K562 (cell line): ENCODE data around the gene ADD2. TPM values are rescaled to one million over a fixed set of nuclear protein-coding genes. Genes with fewer than 3 reads are reported as not detected.
A peak's percentile ranks its signal among the peaks of the same experiment; 100 is the strongest.

Experiments used
- ATAC-seq: fragments of 200-7000 bp; cut with Tn5 transposase; 3 replicates; pipeline ENCODE4 v1.9.1; 2020; ENCODE audit warnings: moderate library complexity
- BruUV-seq: library from RNA; stranded (reverse); fragments of 400-500 nt; replicated peaks from 2 replicates; lab custom pipeline; 2021; lab: Mats Ljungman, UMichigan
- CTCF ChIA-PET: fragments of 300-600 bp; formaldehyde crosslinking; extraction: SDS; loops from one replicate; lab custom pipeline; 2021; ENCODE audit warnings: low intra/inter-chr PET ratio; lab: Yijun Ruan, JAX
- POLR2A ChIA-PET: fragments of 300-600, 350-650 bp; sonication (Branson Sonifier 250); formaldehyde crosslinking; extraction: SDS; loops from one replicate; lab custom pipeline; 2021; ENCODE audit warnings: antibody characterized with exemption, inconsistent platforms; lab: Yijun Ruan, JAX
- DNase-seq, 4 experiments: peaks; one replicate each; pipeline versions ENCODE4 v3.0.0 to v3.0.0-alpha.2; 2011 to 2018; ENCODE audit warnings: low spot score in 3 of 4, mixed read lengths in 3 of 4; ENCODE audit errors: extremely low read depth in 1 of 4
- FAIRE-seq: peaks from 2 replicates; lab custom pipeline; 2011; peaks lifted over from hg19 to GRCh38; lab: Jason Lieb, UNC
- H2AFZ ChIP-seq: 2 replicates; pipeline ENCODE4 v1.6.0; 2011; ENCODE audit warnings: low read depth, low read length, control low read depth, inconsistent platforms
- H3K27ac ChIP-seq: fragments of 200-600 bp; 3 replicates; pipeline ENCODE4 v1.8.0; 2011; ENCODE audit warnings: low read depth, mild to moderate bottlenecking, control low read depth, inconsistent platforms, low read length, moderate library complexity, mixed read lengths; ENCODE audit errors: extremely low read depth
- H3K27me3 ChIP-seq, 2 experiments: fragments of 300-600 bp in 1 of 2; 2 replicates in 1 of 2; 3 replicates in 1 of 2; pipeline versions ENCODE4 v1.6.0 to v1.8.0; 2011; ENCODE audit warnings: inconsistent platforms in 2 of 2, low read length in 2 of 2, mild to moderate bottlenecking in 1 of 2, mixed read lengths in 1 of 2, moderate library complexity in 1 of 2; ENCODE audit not compliant: control insufficient read depth in 2 of 2, insufficient read depth in 2 of 2
- H3K36me3 ChIP-seq: fragments of 300-600 bp; 3 replicates; pipeline ENCODE4 v1.8.0; 2011; ENCODE audit warnings: mild to moderate bottlenecking, low read length, inconsistent platforms; ENCODE audit not compliant: control insufficient read depth, insufficient read depth
- H3K4me1 ChIP-seq, 2 experiments: fragments of 200-600 bp in 1 of 2; replicated peaks in 1 of 2; 2 replicates in 1 of 2; 3 replicates in 1 of 2; pipeline versions ENCODE4 v1.5.1 to v1.8.0; 2011; ENCODE audit warnings: inconsistent platforms in 2 of 2, low read length in 2 of 2, mild to moderate bottlenecking in 1 of 2, mixed read lengths in 1 of 2, moderate library complexity in 1 of 2; ENCODE audit not compliant: control insufficient read depth in 2 of 2, insufficient read depth in 2 of 2
- H3K4me2 ChIP-seq: 2 replicates; pipeline ENCODE4 v1.6.1; 2011; ENCODE audit warnings: low read length, control low read depth, inconsistent platforms, mixed read lengths; ENCODE audit not compliant: insufficient read depth
- H3K4me3 ChIP-seq: fragments of 200-600 bp; sonication (generic), shearing (Covaris generic); 2 replicates; pipeline ENCODE4 v1.5.1; 2016; ENCODE audit warnings: control low read depth, inconsistent platforms
- H3K79me2 ChIP-seq: fragments of 200-600 bp; 3 replicates; pipeline ENCODE4 v1.8.0; 2011; ENCODE audit warnings: low read length, inconsistent platforms; ENCODE audit not compliant: control insufficient read depth, insufficient read depth
- H3K9ac ChIP-seq, 2 experiments: 2 replicates each; pipeline versions ENCODE4 v1.6.0 to v1.6.1; 2011; ENCODE audit warnings: low read depth in 2 of 2, low read length in 2 of 2, control low read depth in 1 of 2, inconsistent platforms in 1 of 2, mild to moderate bottlenecking in 1 of 2, mixed read lengths in 1 of 2; ENCODE audit not compliant: insufficient read depth in 1 of 2
- H3K9me1 ChIP-seq: one replicate; pipeline ENCODE4 v1.6.0; 2011; ENCODE audit warnings: inconsistent platforms, mild to moderate bottlenecking, low read length, moderate library complexity; ENCODE audit not compliant: control insufficient read depth, insufficient read depth
- H3K9me3 ChIP-seq: replicated peaks from 2 replicates; pipeline ENCODE4 v1.5.1; 2011; ENCODE audit warnings: low read depth, low read length, inconsistent platforms; ENCODE audit not compliant: control insufficient read depth, insufficient read depth
- H4K20me1 ChIP-seq: replicated peaks from 2 replicates; pipeline ENCODE4 v1.6.1; 2011; ENCODE audit warnings: low read length, inconsistent platforms, mixed read lengths; ENCODE audit not compliant: control insufficient read depth, insufficient read depth
- ARID1B ChIP-seq: fragments of 450-650 bp; IDR thresholded peaks from 2 replicates; pipeline ENCODE4 v1.6.1; 2016; ENCODE audit warnings: antibody characterized with exemption, mild to moderate bottlenecking, inconsistent platforms
- ATF7 ChIP-seq: fragments of 450-650 bp; IDR thresholded peaks from 2 replicates; pipeline ENCODE4 v1.7.1; 2014; ENCODE audit warnings: mild to moderate bottlenecking, moderate library complexity
- CBFA2T3 ChIP-seq: fragments of 450-650 bp; IDR thresholded peaks from 2 replicates; pipeline ENCODE4 v1.6.1; 2017
- CLOCK ChIP-seq: fragments of 250-450 bp; sonication (Bioruptor Pico); IDR thresholded peaks from 2 replicates; pipeline ENCODE4 v1.4.0; 2020; ENCODE audit warnings: mild to moderate bottlenecking, moderate library complexity, borderline replicate concordance
- HOXB6 ChIP-seq: fragments of 250-450 bp; sonication (Bioruptor Pico); IDR thresholded peaks from 2 replicates; pipeline ENCODE4 v1.5.1; 2022; ENCODE audit warnings: mild to moderate bottlenecking, borderline replicate concordance
- IFI16 ChIP-seq: fragments of 250-450 bp; sonication (Bioruptor Pico); IDR thresholded peaks from 2 replicates; pipeline ENCODE4 v2.1.2; 2022; ENCODE audit warnings: mild to moderate bottlenecking, inconsistent platforms
- KAT7 ChIP-seq: sonication (generic); formaldehyde crosslinking; IDR thresholded peaks from 2 replicates; pipeline ENCODE4 v1.8.0; 2022; ENCODE audit warnings: missing genetic modification reagents, mild to moderate bottlenecking, borderline replicate concordance
- KLF10 ChIP-seq: fragments of 250-450 bp; sonication (Bioruptor Pico); IDR thresholded peaks from 2 replicates; pipeline ENCODE4 v1.6.1; 2021; ENCODE audit warnings: matching md5 sums
- NCOR1 ChIP-seq: fragments of 450-650 bp; IDR thresholded peaks from 2 replicates; pipeline ENCODE4 v1.6.1; 2016; ENCODE audit warnings: mild to moderate bottlenecking, moderate library complexity
- SMARCA4 ChIP-seq: fragments of 450-650 bp; IDR thresholded peaks from 2 replicates; pipeline ENCODE4 v1.6.1; 2016
- TEAD4 ChIP-seq, 2 experiments: sonication (generic) in 1 of 2; formaldehyde crosslinking in 1 of 2; IDR thresholded peaks; 2 replicates each; pipeline versions ENCODE4 v1.6.1 to v1.8.0; 2012 to 2022; ENCODE audit warnings: borderline replicate concordance in 1 of 2, inconsistent platforms in 1 of 2, low read length in 1 of 2, mild to moderate bottlenecking in 1 of 2, missing genetic modification reagents in 1 of 2
- WHSC1 ChIP-seq: IDR thresholded peaks from one replicate; pipeline ENCODE4 v1.6.1; 2012; ENCODE audit warnings: low read length, control low read depth, inconsistent platforms
- ZBED1 ChIP-seq: IDR thresholded peaks from 2 replicates; pipeline ENCODE4 v1.6.1; 2014
- ZNF146 ChIP-seq: IDR thresholded peaks from one replicate; pipeline ENCODE4 v1.6.1; 2018; ENCODE audit warnings: missing compliant biosample characterization; ENCODE audit not compliant: unreplicated experiment
- ZNF165 ChIP-seq: fragments of 250-450 bp; sonication (Bioruptor Pico); IDR thresholded peaks from 2 replicates; pipeline ENCODE4 v1.4.0; 2020; ENCODE audit warnings: borderline replicate concordance
- ZNF217 ChIP-seq: sonication (generic); formaldehyde crosslinking; IDR thresholded peaks from 2 replicates; pipeline ENCODE4 v1.8.0; 2022; ENCODE audit warnings: mild to moderate bottlenecking, missing genetic modification reagents
- WGBS: fragments of 100-300 bp; shearing (Covaris generic); methylation state at CpG from one replicate; pipeline ENCODE4 v1.1.6; 2016; ENCODE audit warnings: low coverage, mixed read lengths; ENCODE audit not compliant: insufficient coverage; ENCODE audit errors: missing lambda C conversion rate; 5-methylcytosine and 5-hydroxymethylcytosine counted together
- in situ Hi-C: fragments of 300-500 bp; cut with MboI; formaldehyde crosslinking; loops from 4 replicates; pipeline ENCODE4 v1.15.0; 2018; ENCODE audit warnings: inconsistent platforms, mixed read lengths
- intact Hi-C: fragments of 100-400 bp; cut with micrococcal nuclease; formaldehyde crosslinking; loops from 2 replicates; pipeline ENCODE4 v1.14.2; 2022
- polyA plus RNA-seq, 8 experiments: library from polyadenylated mRNA; depleted of rRNA in 4 of 8; stranded (reverse) in 5 of 8; unstranded in 3 of 8; fragments of >200 nt; fragmentation: Nextera tagmentation in 2 of 8; fragmentation: Illumina TruSeq in 1 of 8; extraction: Ambion mirVana in 2 of 8; extraction: Trizol in 1 of 8; gene quantifications; 2 replicates each; pipeline versions ENCODE4 v1.2.1 to v1.2.3, GENCODE V29; 2011 to 2014; ENCODE audit warnings: inconsistent platforms in 1 of 8, missing spikeins in 1 of 8
- total RNA-seq, 7 experiments: library from RNA; depleted of rRNA in 6 of 7; stranded (reverse); fragments of >200 nt in 6 of 7; fragmentation: Illumina TruSeq in 2 of 7; extraction: Trizol in 2 of 7; gene quantifications; 2 replicates each; pipeline versions ENCODE4 v1.2.1 to v1.2.3, GENCODE V29; 2011 to 2021; ENCODE audit warnings: low replicate concordance in 1 of 7
- TF ChIP-seq, protein P1 (sequence below): fragments of 450-650 bp; formaldehyde crosslinking; IDR thresholded peaks from 2 replicates; pipeline ENCODE4 v1.4.0; 2020; ENCODE audit warnings: mild to moderate bottlenecking
- TF ChIP-seq, protein P2 (sequence below): fragments of 450-650 bp; formaldehyde crosslinking; conservative IDR thresholded peaks from 2 replicates; pipeline ENCODE4 v1.4.0; 2022; ENCODE audit warnings: mild to moderate bottlenecking, missing genetic modification characterization

The ADD2 gene
- total and polyA plus RNA-seq, 9 of the 15 experiments (the other 6 are each of a cell fraction or from before 2014, with no cell fraction given): 3.5 to 63.0 (median 36.2) TPM

DNA sequence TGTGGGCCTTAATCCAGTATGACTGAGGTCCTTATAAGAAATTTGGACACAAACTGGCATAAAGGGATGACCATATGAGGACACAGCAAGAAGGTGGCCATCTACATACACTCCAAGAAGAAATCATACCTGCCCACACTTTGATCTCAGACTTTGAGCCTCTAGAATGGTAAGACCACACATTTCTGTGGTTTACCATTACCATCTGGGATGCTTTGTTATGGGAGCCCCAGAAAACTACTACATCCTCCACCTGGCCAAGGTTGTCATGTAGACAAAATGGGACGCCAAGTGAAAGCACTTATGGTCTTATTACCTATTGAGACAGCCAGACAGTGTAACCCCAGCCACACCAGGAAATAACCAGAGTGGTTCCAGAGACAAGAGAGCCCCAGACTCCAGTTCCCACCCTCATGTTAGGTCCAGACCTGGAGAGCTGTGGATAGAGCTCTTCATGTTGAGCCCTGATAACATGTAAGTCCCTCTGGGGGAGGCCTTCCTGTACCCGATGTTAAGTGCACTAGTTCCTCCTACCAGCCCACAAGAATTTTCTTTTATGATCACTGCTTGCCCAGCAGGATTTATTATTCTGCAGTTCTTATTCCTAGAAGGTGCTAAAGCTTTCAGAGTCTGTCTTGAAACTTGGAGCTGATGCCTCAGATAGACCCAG is 4.6 kb upstream of the ADD2 start:
- no peaks in the 10 kb centered on the region for H3K79me2 ChIP-seq
- intact Hi-C loops: no loop called here
- DNase-seq (peak in 3 of 4 experiments; percentile 26 to 58 (median 56)), FAIRE-seq (no peak), ATAC-seq (no peak; the same call in 2 of the 3 replicates)
- H3K9me1 ChIP-seq: no peaks in the 10 kb centered on the region
- no peak overlapping the region for H2AFZ ChIP-seq
- no peak overlapping the region for H3K9ac ChIP-seq
- no peaks in the 10 kb centered on the region for H4K20me1 ChIP-seq
- BruUV-seq: no TSS peak
- no peak overlapping the region for H3K27ac ChIP-seq
- no peak overlapping the region for H3K4me3 ChIP-seq
- no peaks in the 10 kb centered on the region for H3K9me3 ChIP-seq
- 11% methylated on average over 2 of the region's 2 CpGs for WGBS
- ChIA-PET POLR2A (interaction anchor here (0.5 kb wide), 1 partner anchor 742 kb away, joined by 3 read pairs; no protein-coding TSS in a partner anchor), CTCF (no interaction called here)
- H3K27me3 ChIP-seq: no peaks in the 10 kb centered on the region
- no peak overlapping the region for H3K4me2 ChIP-seq
- in situ Hi-C loops: no loop called here
- H3K4me1 ChIP-seq: peaks cover 5 to 9% of the 10 kb centered on the region in 2 experiments; a peak in 4 of 5 replicates
- no peaks in the 10 kb centered on the region for H3K36me3 ChIP-seq
- TF ChIP-seq, protein P1, sequence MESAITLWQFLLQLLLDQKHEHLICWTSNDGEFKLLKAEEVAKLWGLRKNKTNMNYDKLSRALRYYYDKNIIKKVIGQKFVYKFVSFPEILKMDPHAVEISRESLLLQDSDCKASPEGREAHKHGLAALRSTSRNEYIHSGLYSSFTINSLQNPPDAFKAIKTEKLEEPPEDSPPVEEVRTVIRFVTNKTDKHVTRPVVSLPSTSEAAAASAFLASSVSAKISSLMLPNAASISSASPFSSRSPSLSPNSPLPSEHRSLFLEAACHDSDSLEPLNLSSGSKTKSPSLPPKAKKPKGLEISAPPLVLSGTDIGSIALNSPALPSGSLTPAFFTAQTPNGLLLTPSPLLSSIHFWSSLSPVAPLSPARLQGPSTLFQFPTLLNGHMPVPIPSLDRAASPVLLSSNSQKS (CRISPR knock-in tag): no peak
- TF ChIP-seq CBFA2T3 (peak; percentile 72), TEAD4 (IDR thresholded peaks at IDR 0.05; ENCODE audit: low read length) (peak; percentile 59), TEAD4 (CRISPR knock-in tag; IDR thresholded peaks at IDR 0.05; ENCODE audit: borderline replicate concordance) (no peak), CLOCK (no peak), HOXB6 (CRISPR knock-in tag) (no peak), ZBED1 (no peak), ZNF146 (CRISPR knock-in tag) (no peak), SMARCA4 (no peak), IFI16 (no peak), ZNF217 (no peak), KAT7 (no peak), NCOR1 (0 out of 2 replicates have a peak, but pooled peaks have one; percentile 36), KLF10 (CRISPR knock-in tag) (no peak), ATF7 (no peak), WHSC1 (no peak), ARID1B (peak; percentile 47; the same call in 1 of the 2 replicates), ZNF165 (no peak)
- TF ChIP-seq, protein P2, sequence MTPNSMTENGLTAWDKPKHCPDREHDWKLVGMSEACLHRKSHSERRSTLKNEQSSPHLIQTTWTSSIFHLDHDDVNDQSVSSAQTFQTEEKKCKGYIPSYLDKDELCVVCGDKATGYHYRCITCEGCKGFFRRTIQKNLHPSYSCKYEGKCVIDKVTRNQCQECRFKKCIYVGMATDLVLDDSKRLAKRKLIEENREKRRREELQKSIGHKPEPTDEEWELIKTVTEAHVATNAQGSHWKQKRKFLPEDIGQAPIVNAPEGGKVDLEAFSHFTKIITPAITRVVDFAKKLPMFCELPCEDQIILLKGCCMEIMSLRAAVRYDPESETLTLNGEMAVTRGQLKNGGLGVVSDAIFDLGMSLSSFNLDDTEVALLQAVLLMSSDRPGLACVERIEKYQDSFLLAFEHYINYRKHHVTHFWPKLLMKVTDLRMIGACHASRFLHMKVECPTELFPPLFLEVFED (CRISPR knock-in tag): no peak
